ENCODE results near the gene DPM2.

Gene DPM2

DNA sequence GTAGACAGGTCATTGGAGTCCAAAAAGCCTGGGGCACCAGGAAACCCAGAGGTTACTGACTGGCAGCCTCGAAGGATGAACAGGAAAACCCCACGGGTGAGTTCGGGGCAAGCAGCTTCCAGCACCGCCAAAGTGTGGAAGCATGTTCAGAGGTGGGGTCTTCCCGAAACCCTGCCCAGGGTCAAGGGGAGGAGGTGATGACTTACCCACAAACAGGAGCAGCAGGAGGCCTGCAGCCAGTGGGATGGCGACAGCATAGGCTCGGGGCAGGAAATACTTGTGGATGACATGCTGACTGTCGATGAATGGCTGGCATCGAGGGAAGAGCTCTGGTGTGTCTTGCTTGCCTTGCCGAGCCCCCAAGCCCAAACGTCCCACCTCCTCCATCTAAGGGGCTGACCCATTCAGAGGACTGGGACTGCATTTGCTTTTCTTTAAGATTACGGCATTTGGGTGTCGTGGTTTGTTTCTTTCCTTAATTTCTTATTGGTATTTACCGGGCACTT is 1.3 kb downstream of the DPM2 start:
- Mint-ChIP-seq H3K9me3 (no peaks in the 10 kb centered on the region), H3K36me3 (peaks cover 12% of the 10 kb centered on the region), H3K4me3 (peak overlapping the region; percentile 96), H3K27me3 (no peaks in the 10 kb centered on the region), H3K27ac (peak overlapping the region; percentile 33), H3K4me1 (peaks cover 48% of the 10 kb centered on the region)

DNA sequence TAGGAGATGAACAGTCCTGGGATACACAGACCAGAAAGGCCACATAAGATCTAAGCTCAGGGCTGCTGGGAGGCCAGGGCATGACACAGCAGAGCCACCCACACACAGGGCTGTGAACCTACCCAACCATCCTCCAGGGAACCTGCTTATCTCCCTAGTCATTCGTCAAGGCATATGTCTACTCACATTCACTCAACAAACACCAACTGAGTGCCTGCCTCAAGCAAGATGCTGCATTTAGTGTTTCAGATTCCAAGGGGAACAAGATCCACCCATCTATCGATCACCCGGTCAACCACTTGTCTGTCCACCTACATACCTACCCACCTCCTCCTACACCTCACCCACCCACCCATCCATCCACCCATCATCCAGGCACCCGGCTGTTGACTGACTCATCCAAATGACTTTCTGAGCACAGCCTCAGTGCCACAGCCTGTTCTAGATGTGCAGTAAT is 1.9 kb downstream of the DPM2 start:
- no peaks in the 10 kb centered on the region for H3K9me3 Mint-ChIP-seq
- peaks cover 54% of the 10 kb centered on the region for H3K4me1 Mint-ChIP-seq
- H3K4me3 Mint-ChIP-seq = peak overlapping the region; percentile 96
- peaks cover 12% of the 10 kb centered on the region for H3K36me3 Mint-ChIP-seq
- no peaks in the 10 kb centered on the region for H3K27me3 Mint-ChIP-seq
- H3K27ac Mint-ChIP-seq = peak overlapping the region; percentile 76

DNA sequence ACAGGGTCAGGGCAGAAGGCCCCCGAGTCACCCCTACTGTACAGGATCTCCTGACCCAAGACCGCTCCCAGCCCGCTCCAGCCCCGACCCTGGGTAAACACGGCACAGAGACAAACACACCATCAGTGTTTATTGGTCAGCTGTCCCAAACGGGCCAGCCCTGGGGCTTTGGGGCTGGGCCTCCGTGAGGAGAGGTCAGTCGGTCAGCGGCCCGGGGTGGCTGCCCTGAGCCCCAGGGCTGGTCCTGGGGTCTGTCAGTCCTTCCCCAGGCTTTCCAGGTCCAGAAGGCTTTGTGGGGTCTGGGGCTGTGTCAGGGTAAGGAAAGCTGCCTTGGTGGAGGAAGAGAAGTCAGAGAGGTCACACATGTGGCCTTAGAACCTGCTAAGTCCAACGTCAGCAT is 2.7 kb downstream of the DPM2 start:
- H3K4me3 Mint-ChIP-seq = peak overlapping the region; percentile 96
- H3K9me3 Mint-ChIP-seq = no peaks in the 10 kb centered on the region
- H3K4me1 Mint-ChIP-seq = peaks cover 57% of the 10 kb centered on the region
- peak overlapping the region; percentile 77 for H3K27ac Mint-ChIP-seq
- peaks cover 10% of the 10 kb centered on the region for H3K36me3 Mint-ChIP-seq
- no peaks in the 10 kb centered on the region for H3K27me3 Mint-ChIP-seq

DNA sequence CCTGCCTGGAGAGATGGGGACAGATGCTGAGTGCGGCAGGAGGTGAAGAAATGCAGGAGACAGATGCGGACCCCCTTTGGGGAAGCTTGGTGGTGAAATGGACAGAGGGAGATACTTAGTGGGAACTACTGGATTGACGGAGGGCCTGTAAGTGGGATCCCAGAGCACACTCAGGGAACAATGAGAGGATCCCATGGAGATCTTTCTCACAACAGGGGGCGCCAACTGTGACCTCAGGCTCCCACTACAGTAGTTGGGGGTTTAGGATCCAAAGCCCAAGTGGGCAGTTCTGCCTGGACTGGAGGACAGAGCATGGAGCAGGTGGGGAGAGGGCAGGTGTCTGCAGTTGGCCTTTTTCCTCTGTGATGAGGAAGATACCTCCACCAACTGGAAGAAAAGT is 3.4 kb downstream of the DPM2 start:
- H3K4me1 Mint-ChIP-seq = peaks cover 63% of the 10 kb centered on the region
- no peaks in the 10 kb centered on the region for H3K9me3 Mint-ChIP-seq
- peak overlapping the region; percentile 43 for H3K4me3 Mint-ChIP-seq
- peaks cover 10% of the 10 kb centered on the region for H3K36me3 Mint-ChIP-seq
- no peak overlapping the region for H3K27ac Mint-ChIP-seq
- no peaks in the 10 kb centered on the region for H3K27me3 Mint-ChIP-seq

DNA sequence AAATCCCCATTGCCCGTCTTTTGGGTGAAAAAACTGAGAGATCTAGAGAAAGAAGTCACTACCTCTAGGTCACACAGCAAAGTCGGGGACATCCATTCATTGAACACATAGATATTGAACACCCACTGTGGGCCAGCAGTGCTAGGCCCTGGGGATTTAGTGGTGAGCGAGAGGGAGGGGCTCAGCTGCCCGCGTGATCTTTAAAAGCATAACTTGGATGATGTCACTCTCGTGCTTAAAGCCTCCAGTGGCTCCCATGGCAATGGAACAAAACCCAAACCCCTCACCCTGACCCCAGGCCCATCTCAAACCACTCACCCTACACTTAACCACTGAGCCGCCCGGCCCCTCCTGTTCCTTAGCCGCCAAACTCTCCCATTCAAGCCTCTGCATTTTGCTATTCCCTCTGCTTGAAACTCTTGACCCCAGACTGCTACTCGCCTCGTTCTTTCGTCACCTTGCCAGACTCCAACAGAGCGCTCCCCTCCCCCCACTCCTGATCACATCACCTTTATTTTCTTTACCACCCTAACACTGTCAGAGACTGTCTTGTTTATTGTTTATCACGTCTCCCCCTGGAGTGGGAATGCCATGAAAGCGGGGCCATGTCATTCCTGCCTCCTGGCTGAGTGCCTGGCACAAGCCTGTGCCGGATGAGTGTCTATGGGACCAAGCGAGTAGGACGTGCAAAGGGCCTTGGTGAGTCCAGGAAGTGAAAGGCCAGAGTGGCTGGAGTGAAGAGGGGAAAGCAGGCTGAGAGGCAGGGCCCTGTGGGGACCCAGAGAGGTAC is 6.4 kb downstream of the DPM2 start:
- Mint-ChIP-seq H3K4me1 (peaks cover 50% of the 10 kb centered on the region), H3K27me3 (no peaks in the 10 kb centered on the region), H3K36me3 (peaks cover 10% of the 10 kb centered on the region), H3K27ac (peak overlapping the region; percentile 79), H3K4me3 (peak overlapping the region; percentile 80), H3K9me3 (no peaks in the 10 kb centered on the region)

DNA sequence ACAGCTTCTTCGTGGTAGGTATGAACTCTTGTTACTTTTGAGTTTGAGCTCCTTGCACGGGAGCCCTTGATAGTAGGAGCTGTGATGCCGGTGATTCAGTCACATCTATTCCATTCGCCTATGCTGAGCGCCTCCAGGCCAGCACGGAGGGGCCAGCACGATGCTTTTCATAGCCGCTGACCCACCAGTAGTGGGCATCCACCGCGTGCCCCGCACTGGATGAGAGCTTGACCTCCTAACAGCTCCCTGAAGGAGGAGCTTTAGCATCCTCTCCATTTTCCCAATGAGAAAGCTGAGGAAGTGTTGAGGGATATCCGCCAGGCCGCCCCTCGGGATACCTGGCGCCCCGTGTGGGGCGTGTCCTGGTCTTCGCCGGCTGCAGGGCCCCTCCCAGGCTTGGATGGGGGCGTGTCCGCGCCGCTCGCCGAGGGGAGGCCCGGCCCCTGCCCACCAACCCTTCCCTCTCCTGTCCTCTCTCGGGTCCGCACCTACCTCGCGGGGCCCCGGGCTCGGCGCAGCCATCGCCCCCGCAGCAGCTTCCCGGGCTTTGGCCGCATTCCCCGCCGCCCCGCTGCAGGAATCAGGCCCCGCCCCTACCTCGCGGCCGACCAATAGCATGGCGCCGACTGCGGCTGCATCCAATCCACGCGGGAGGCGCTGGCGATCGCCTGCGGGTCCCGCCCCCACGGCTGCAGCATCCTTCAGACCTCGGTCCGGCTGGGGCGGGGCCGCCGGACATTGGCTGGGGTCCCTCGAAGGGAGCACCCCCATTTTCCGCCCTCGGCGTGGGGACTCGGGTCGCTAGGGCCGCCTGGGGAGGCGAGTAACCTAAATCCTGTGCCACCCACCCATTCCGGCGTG is 7.2 kb downstream of the DPM2 start, which contains the start of gene PIP5KL1:
TSS of gene PIP5KL1 (minus strand) at position 547 of the 861 bp plus-strand sequence. CDS start at position 522, 25 bp downstream.
- Mint-ChIP-seq H3K4me1 (peaks cover 43% of the 10 kb centered on the region), H3K4me3 (peak within 1 kb of the TSS; percentile 80), H3K27ac (peak within 1 kb of the TSS; percentile 79), H3K27me3 (no peaks in the 10 kb centered on the region), H3K36me3 (peaks cover 8% of the 10 kb centered on the region), H3K9me3 (no peaks in the 10 kb centered on the region)

DNA sequence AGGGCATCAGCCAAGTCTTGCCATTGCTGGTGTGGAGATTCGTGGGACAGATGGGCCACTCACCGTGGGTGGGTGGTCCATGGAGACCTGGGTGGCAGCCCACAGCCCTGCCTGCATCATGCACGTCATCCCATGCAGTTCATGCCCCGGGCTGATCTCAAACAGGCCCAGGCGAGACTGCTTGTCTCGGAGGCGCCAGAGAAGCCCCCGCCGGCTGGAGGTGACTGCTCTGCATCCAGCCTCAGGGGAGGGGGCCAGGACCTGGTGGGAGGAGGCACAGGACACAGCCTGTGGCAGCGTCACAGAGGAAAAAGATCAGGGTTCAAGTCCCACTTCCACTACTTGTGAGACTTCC is 8.1 kb downstream of the DPM2 start:
- H3K27ac Mint-ChIP-seq = no peak overlapping the region
- peaks cover 8% of the 10 kb centered on the region for H3K36me3 Mint-ChIP-seq
- H3K27me3 Mint-ChIP-seq = no peaks in the 10 kb centered on the region
- H3K4me1 Mint-ChIP-seq = peaks cover 38% of the 10 kb centered on the region
- no peaks in the 10 kb centered on the region for H3K9me3 Mint-ChIP-seq
- peak overlapping the region; percentile 57 for H3K4me3 Mint-ChIP-seq

DNA sequence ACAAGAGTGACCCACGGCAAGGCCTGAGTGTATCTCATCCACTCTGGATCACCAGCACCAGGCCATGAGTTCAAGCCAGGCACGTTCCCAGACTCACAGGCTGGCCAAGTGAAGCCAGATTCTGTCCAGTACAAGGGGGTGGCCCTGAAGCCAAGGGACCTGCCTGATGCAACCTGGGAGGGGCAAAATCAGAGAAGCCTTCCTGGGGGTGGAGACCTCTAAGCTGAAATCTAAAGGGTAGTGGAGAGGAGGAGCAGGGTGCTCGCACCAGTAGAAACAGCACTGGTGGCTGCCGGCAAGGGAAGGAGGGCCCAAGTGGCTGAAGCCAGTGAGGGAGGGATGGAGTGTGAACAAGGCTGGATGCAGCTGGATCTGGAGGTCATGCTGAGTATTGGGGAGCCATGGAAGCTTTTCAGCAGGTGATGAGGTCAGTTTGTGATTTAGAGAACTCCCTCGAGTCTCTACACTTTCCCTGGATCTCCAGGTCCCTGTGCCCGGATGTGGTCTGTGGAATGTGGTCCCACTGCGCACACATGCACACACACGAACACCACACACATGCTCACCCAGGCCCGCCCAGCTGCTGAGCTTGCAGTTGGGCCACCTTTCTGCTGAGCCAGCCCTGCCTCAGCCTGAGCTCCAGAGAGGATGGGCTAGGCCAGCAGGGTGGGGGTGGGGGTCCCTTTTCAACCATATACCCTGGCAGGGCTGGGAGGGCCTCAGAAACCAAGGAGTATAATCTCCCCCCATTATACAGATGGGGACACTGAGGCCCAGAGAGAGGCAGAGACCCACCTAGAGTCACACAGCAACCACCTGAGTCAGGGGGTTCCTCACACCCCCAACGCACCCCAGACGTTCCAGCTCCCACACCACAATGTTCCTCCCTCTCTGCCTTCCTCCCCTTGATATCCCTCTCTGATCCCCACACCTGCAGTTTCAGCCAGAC is 8.7 kb downstream of the DPM2 start:
- Mint-ChIP-seq H3K27ac (no peak overlapping the region), H3K4me1 (peaks cover 32% of the 10 kb centered on the region), H3K9me3 (no peaks in the 10 kb centered on the region), H3K4me3 (peak overlapping the region; percentile 20), H3K36me3 (peaks cover 4% of the 10 kb centered on the region), H3K27me3 (no peaks in the 10 kb centered on the region)

DNA sequence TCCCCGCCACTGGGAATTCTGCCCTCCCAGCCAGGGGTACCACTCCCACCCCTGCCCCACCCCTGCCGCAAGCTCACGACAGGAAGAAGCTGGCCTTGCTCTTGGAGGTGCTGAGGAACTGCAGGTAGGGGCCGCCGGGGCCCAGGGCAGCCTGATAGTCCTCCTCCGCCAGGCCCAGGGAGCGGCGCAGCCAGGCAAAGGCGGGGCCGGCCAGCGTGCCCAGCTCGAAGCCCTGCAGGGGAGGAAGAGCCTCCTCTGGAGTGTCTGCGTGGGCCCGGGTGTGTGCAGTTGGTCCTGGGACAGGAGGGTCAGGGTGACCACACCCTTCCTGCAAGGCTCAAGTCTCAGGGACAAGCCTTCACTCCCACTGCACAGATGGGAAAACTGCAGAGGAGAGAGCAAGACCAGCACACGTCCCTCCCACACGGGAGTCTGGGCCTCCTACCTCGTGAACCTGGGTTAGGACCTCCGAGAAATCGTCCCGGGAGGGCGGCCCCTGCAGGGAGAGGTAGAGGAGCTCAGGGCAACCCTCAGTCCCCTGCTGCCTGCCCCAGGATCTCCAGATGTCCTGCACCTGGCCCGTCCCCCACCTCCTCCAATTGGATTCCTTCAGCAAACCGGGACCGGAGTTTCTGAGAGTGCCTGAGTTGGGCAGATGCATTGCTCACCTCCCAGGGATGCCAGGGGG is 9.5 kb downstream of the DPM2 start:
- no peak overlapping the region for H3K27ac Mint-ChIP-seq
- peaks cover 3% of the 10 kb centered on the region for H3K36me3 Mint-ChIP-seq
- no peaks in the 10 kb centered on the region for H3K9me3 Mint-ChIP-seq
- peak overlapping the region; percentile 20 for H3K4me3 Mint-ChIP-seq
- H3K27me3 Mint-ChIP-seq = peaks cover 2% of the 10 kb centered on the region
- H3K4me1 Mint-ChIP-seq = peaks cover 31% of the 10 kb centered on the region

DNA sequence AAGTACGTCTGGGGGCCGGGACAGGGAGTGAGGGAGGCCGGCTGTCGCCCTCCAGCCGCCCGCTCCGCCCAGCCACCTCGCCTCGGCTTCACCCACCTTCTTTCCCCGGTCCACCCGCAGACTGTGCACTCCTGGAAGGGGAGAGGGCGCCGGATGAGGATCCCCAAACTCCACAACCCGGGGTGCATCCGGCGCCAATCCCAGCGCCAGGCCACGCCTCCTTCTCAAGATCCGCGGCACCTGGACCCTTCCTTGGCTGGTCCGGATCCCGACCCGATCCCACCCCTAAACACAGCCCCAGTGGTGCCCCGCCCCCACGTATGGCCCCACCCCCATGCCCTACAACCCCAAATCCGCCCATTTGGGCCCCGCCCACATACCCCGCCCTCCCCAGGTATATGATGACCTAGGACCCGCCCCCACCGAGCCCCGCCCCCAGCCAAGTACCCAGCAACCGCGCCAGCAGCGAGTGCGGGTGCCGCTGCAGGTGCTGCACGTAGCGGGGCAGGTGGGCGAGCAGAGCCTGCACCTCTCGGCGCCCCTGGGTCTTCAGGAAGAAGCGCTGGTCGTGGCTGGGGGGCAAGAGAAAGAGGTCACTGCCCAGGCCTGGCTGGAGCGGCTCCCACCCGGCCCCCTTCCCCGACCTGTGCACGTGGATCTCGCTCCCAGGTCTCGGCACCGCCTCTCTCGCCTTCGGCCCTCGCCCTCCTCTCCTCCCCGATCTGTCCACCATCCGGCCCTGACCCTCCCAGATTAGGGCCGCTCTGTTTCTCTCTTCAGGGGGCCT is 10.3 kb downstream of the DPM2 start:
- Mint-ChIP-seq H3K4me3 (peak overlapping the region; percentile 60), H3K36me3 (no peaks in the 10 kb centered on the region), H3K27ac (no peak overlapping the region), H3K9me3 (no peaks in the 10 kb centered on the region), H3K27me3 (peaks cover 2% of the 10 kb centered on the region), H3K4me1 (peaks cover 27% of the 10 kb centered on the region)

DNA sequence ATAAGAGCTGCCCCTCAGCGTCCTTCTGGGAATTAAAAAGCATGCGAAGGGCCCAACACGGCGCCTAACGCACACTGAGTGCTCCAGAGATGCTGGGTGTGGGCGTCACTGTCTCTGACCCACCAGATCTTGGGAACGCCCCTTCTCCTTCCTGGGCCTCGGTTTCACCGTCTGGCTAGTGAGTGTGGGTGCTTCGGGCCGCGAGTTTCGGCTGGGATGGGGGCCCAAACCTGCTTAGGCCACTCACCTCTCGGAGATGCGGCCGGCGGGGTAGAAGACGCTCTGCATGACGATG is 10.8 kb downstream of the DPM2 start:
- no peaks in the 10 kb centered on the region for H3K36me3 Mint-ChIP-seq
- H3K4me3 Mint-ChIP-seq = peak overlapping the region; percentile 60
- no peak overlapping the region for H3K27ac Mint-ChIP-seq
- peaks cover 30% of the 10 kb centered on the region for H3K4me1 Mint-ChIP-seq
- peaks cover 2% of the 10 kb centered on the region for H3K27me3 Mint-ChIP-seq
- H3K9me3 Mint-ChIP-seq = no peaks in the 10 kb centered on the region

DNA sequence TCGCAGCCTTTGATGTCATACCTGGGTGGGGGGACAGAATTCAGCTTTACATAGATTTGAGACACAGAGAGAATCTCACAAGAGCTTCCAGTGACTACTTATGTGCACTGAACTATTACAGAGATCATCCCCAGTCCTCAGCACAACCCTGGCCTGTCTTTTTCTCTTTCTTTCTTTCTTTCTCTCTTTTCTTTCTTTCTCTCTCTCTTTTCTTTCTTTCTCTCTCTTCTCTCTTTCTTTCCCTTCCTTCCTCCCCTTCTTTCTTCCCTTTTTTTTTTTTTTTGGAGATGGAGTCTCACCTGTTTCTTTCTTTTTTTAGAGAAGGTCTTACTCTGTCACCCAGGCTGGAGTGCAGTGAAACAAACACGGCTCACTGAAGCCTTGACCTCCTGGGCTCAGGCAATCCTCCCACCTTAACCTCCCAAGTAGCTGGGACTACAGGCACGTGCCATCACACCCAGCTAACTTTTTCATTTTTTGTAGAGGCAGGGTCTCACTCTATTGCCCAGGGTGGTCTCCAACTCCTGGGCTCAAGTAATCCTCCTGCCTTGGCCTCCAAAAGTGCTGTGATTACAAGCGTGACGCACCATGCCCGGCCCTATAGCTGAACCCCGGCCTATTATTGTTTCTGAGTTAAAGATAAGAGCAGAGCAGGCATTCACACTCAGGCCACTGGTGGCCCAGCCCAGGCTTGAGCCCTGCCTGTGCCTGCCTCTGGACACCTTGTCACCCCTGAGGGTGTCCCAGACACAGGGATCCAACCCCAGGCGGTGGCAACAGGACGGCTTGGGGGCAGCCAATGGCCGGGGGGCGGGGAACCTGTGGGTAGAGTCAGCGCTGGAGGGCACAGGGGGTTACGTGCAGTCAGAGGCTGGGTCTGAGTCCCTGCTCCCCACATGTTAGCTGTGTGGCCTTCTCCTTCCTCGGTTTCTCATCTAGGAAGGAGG is 11.4 kb downstream of the DPM2 start:
- H3K27me3 Mint-ChIP-seq = peaks cover 2% of the 10 kb centered on the region
- H3K27ac Mint-ChIP-seq = no peak overlapping the region
- peak overlapping the region; percentile 60 for H3K4me3 Mint-ChIP-seq
- H3K9me3 Mint-ChIP-seq = no peaks in the 10 kb centered on the region
- H3K4me1 Mint-ChIP-seq = peaks cover 30% of the 10 kb centered on the region
- no peaks in the 10 kb centered on the region for H3K36me3 Mint-ChIP-seq

DNA sequence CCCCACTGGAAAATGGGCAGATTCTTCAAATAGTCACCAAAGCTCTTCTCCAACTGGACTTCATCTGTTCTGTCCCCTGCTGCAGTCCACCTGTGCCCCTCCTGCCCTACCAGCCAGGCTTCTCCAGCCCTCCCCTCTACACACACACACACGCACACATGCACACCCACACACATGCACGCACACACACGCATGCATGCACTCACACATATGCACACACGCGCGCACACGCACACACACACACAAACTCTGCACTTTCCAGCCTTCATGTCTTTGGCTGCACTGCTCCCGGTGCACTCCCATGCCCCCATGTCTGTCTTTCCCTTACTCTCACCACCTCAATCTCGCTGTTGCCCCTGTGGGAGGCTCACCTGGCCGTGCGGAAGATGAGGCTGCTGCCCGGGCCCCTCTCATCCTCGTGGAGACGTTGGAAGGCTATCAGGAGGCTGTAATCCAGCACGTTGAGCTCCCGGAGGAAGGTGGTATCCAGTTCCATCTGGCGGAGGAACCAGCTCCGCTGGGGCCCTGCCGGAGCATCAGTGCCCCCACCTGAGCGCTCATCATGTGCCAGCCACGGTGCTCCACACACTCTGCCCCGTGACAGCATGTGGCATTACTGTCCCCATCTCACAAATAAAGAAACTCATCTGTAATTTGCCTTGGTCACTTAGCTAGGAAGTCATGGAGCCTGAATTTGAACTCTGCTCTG is 12.8 kb downstream of the DPM2 start:
- Mint-ChIP-seq H3K27ac (peak overlapping the region; percentile 32), H3K4me1 (peaks cover 22% of the 10 kb centered on the region), H3K9me3 (no peaks in the 10 kb centered on the region), H3K36me3 (no peaks in the 10 kb centered on the region), H3K4me3 (no peak overlapping the region), H3K27me3 (peaks cover 2% of the 10 kb centered on the region)

All from activated naive CD4-positive, alpha-beta T cell treated with anti-CD3 and anti-CD28 coated beads, Interleukin-2, amount 50 U/mL, for 24 hours (primary cell).